GM15510 (cell line): ENCODE data around the gene EFNA1.

ENCODE experiments used
- POLR2A ChIP-seq: IDR thresholded peaks from 3 replicates; pipeline ENCODE4 v1.6.1; 2011; ENCODE audit warnings: borderline replicate concordance; ENCODE audit not compliant: insufficient read length; ENCODE audit errors: extremely low read depth

EFNA1 gene

DNA sequence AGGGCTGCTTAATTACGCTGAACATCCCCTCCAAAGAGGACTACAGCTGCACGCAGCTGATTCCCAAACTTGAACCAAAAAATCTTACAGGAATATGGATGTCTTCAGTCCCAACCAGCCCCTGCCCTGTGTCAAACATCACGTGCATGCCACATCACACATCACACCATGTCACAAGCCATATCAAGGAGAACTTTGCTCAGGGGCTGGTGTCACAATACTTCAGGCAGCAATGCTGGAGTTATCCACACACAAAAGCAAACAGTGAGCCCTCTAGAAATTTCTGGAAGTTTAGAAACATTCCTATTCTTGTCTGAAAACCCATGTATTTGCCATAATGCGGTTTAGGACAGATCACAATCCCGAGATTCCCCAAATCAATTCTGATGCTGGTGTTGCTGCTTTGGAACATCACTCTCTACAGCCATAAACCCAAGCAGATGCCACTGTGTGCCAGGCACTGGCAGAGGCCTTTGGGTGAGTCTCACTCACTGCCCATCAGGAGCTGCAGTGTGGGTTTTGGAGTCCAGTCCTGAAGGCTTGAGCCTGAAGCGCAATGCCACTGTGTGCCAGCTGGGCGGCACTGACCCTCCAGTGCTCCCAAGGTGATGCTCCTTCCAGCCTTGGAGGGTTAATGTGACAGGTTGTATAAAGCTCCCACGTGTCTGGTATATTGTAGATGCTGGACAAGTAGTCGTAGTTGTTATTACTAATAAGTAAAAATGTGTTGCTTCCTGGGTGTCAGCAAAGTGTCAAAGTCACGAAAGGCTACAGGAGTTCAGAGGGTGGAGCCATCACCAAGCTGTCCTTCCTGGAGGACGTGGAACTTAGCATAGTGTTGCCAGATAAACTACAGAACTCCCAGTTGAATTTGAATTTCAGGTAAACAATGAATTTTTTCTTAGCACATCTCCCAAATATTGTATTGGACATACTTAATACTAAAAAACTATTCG is 20.1 kb upstream of the EFNA1 start:
- no peak for TF ChIP-seq POLR2A

DNA sequence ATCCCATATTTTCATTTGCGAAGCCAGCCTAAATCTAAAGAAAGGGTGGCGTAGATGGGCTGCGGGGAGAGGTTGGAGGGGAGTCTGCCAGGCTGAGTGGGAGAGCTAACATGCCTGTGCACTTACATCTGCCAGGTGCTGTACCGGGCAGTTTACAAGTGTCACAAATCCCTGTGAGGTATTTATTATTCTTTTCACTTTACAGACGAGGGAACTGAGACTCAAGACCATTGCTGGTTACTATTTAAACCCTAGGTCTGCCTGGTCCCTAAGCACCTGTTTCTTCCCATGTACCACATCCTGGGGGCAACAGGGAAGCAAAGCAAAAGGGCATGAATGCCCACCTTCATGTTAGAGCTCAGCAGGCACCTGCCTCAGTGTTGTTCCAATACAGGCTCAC is 19.4 kb upstream of the EFNA1 start:
- no peak for TF ChIP-seq POLR2A

DNA sequence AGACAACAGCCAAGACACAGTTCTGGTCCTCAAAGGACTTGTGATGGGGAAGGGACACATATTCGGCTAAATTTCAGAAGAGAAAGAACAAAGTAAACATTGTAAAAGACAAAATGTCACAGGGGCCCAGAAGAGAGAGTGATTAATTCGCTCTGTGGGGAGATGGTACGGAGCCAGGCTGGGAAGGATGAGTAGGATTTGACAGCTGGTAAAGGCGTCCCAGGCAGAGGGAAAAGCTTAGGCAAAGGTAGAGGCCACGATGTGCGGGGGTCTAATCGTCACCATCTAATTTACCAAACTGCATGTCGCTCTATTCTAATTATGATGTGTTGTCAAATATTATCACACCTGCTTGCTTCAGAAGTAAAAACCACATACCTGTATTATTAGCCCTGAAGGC is 17.3 kb upstream of the EFNA1 start:
- TF ChIP-seq POLR2A, result no peak

DNA sequence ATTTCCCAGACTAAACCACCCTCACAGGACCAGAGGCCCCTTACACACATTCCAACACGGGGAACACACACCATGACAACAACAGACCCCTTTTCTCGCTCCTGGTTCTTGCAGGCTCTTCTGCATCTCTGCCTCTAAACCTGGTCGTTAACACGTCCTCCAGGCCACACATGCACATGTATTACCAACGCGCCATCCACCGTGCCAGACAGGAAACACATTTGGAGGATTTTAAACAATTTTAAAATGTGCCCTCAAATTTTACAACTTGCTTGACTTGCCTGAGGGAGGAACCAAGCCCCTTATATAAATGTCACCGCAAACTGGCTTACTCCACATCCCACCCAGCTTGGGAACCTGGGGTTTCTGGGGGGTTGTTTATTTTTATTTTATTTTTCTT is 16.9 kb upstream of the EFNA1 start:
- TF ChIP-seq POLR2A, result no peak

DNA sequence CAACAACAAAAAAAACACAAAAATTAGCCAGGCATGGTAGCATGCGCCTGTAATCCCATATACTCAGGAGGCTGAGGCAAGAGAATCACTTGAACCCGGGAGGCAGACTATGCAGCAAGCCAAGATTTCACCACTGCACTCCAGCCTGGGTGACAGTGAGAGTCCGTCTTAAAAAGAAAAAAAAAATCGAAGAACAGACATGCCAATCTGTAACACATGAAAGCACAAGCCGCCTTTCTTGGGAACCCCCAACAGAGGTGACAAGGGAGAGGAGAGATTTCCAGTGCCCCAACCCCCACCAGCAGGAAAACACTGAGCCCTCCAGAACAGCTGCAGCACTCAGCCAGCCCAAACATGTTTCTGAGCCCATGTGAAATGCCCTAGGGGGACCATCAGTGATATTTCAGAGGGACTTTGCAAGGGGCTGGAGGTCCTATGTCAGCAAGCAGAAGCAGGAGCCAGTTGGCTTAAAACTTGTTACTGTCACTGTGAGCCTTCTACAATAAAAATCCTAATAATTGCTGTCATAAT is 14.2 kb upstream of the EFNA1 start:
- no peak for TF ChIP-seq POLR2A

DNA sequence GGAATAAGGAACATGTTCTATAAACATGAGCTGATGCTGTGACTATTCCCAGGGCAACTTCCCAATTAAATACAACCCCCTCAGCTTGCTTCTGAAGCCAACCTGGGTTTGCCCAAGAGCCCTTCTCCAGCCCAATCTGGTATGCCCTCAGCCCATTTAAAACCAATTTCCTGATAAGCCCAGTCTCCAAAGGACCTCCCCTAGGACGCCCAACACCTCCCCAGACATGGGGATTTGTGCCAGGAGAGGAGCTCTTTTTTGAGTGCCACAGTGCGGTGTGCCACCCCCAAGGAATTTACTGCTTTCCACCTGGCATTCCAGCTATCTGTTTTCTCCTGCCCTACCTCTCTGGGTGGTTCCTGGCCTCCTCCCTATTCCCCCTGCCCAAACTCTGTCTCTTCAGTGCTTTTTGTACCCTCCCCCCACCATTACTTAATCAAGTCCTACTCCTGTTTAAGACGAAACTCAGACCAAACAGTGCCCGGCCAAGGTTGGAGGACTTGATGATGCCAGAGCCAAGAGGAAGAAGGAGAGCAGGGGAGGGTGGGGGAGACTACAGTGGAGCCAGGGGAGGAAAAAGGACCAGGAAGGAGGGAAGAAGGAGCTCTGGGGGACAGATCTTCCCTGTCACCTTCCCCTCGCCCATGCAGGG is 11.4 kb upstream of the EFNA1 start:
- TF ChIP-seq POLR2A, result no peak

DNA sequence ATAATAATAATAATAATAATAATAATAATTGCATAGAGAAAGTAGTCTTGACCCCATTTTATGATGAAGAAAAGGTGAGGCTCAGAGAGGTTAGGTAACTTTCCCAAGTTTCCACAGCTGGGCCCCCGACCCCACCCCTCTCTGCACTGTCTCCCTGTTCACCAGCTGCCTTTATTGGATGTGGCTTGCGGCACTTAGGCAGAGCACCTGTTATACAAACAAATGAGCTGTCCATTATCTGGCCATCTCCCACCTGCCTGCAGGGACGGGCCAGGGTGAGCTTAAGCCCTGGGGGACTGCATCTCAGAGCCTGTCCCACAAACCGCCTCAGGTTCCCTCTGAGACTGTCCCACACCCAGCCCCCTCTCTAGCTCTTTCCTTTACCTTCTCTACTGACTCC is 10.1 kb upstream of the EFNA1 start:
- no peak for TF ChIP-seq POLR2A

DNA sequence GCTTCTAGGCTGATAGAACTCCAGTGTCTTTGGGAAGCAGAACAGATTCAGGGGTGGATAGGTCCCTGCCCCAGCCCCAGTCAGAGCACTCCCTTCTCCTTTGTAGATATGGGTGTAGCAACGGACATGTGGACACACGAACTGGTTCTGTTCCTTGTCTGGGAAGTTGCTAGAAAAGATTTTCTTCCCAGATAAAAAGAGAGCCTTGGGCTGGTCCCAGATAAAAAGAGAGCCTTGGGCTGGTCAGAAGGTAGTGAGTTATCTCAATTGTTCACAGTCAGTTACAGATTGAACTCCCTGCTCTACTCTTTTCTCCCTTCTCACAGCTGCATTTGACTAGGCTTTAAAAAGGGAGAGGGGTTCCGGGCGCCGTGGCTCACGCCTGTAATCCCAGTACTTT is 7.4 kb upstream of the EFNA1 start:
- TF ChIP-seq POLR2A, result no peak

DNA sequence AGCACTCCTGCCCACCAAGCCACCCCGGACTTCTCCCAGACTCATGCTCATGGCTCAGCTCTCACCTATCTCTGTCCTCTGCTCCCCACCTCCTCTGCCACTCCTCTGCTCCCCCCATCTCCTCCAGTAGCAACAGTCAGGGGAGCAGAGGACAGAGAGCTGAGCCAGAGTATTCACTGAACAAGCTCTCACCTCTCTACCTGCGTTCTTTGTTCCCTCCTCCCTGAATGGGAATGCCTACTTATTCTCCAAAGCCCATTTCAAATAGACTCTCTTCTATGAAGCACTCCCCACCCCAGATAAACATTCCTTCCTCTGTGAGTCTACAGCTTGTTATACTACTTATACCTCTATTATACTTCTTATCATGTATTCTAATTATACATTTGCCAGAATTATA is 6.4 kb upstream of the EFNA1 start:
- TF ChIP-seq POLR2A, result no peak

DNA sequence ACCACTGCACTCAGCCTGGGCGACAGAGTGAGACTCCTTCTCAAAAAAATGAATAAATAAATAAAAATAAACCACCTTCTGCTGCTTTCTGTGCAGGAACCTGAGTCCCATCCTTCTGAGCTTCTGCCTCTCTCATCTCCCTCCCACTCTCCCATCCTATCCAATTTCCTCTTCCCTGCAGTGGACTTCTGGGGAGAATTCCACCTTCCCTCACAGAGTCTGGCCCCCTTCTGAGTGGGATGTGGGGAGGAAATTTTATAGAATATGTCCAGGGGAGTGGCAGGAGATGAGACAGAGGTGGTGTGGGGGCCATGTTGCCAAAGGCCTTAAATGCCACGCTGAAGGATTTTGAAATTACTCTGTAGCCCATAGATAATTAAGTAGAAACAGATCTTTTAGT is 5.4 kb upstream of the EFNA1 start:
- no peak for TF ChIP-seq POLR2A

DNA sequence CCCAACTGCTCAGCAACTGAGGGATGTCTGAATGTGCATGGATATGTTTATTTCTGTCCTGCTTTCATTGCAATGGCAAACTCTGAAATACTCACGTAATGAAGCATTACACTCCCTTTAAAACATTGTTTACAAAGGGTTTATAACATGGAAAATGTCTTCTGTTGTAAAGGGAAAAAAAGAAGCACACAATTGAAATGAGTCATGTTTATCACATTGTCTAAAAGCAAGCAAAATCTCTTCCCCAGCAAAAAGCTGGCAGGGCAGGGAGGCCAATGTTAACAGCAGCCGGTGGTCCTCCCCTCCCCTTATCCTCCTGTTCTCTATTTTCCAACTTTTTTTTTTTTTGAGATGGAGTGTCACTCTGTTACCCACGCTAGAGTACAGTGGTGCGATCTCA is 3.9 kb upstream of the EFNA1 start:
- TF ChIP-seq POLR2A, result no peak

DNA sequence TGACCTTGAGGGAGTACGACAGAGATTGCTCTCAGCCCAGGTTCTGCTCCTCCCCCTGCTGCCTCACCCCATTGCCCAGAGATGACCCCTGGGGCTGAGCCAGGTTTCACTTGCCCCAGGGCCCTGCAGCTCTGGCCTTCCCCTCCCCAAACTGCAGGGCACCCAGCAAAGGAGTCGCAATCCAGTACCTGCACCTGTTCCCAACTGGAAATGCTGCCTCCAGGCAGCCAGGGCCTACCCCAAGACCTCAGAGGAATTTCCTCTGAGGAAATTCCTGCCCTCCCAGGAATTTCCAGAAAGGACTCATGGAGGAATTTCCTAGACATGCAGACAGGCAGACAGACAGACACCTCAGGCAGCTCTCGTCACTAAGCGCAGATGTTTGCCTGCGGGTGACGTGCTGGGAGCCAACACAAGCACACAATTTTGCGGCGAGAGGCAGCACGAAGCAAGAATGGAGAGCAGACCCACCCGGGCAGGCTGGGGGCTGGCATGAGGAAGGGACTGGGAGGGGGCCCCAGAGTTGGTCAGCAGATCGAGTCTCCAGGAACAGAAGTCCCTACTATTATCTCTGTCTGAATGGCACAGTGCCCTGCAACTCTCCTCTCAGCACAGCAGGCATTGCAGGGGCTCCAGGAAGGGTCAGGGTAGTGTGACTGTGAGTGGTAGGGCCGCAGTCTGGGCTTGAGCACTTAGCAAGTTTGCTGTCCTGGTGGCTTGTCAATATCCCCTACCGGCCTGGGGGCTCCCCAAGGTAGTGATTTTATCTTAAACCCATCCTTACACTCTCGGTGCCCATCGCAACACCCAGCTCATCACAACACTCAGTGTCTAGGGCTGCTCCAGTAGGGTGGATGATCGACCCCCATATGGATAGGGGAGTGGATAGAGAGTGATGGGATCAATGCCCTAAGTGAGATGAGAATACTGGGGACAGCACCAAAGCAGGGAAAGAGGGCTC is 2.9 kb upstream of the EFNA1 start:
- no peak for TF ChIP-seq POLR2A

DNA sequence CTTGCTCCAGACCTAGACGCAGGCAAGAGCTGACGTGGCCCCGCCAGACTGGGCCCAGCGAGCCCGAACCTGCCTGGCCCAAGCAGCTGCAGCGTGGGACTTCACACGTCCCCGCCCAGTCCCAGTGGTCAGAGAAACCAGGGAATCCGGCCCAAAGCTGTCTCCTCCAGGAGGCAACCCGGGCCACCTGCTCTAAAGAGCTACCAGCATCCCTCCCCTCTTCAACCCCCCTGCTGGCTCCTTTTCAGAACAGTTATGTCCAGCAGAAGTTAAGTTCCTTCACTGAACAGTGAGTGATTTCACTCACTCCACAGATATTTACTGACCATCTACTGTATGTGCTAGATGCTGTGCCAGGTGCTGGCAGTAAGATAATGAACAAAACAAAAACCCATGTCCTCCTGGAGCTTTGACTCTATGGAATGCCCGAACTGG is 2.1 kb upstream of the EFNA1 start:
- TF ChIP-seq POLR2A, result no peak

DNA sequence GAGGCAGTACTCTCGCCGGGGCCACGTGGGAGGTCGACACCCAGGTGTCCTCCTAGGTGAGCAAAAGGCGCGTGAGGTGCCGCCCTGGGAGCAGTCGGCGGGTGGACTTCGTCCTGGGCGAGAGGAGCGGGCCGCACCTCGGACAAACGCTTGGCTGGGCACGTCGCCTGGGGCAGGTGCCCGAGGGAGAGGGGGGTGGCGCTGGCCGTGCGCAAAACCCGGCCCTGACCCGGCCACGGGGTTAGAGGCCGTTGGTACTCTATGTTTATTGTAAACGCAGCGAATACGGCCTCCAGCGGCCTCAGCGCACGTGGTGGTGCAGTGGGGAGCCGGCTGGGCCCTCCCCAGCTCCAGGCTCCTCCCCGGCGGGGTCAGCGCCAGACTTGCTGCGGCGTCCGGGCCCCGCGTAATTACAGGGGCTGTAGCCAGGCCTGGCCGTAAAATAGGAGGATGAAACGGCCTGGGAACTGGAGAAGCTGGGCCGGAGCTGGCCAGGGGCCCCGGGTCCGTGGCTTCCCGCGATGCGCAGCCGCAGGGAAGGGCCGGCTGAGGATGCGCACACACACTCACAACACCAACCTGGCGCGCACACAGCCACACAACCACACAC is 1.6 kb upstream of the EFNA1 start:
- no peak for TF ChIP-seq POLR2A
